Tibial nerve (tissue), 4 donors: ENCODE results near the gene HDAC3. TPM values are rescaled to one million over a fixed set of nuclear protein-coding genes. Genes with fewer than 3 reads are reported as not detected.

Experiments
- DNase-seq, 2 donors: peaks; one replicate each; pipeline ENCODE4 v3.0.0-alpha.2; 2019; ENCODE audit warnings: low spot score in 2 of 2
- H3K27ac ChIP-seq, 4 donors: fragments of 200-600 bp; sonication (generic) in 3 of 4; one replicate each; pipeline ENCODE4 v1.5.1; 2017 to 2019; ENCODE audit warnings: mild to moderate bottlenecking in 1 of 4
- H3K27me3 ChIP-seq, 2 donors: fragments of 200-600 bp; sonication (generic) in 1 of 2; one replicate each; pipeline versions ENCODE4 v1.5.1 to v1.6.0; 2017 to 2019
- H3K36me3 ChIP-seq, 3 donors: fragments of 200-600 bp; sonication (generic); one replicate each; pipeline ENCODE4 v1.5.1; 2018 to 2019
- H3K4me1 ChIP-seq, 4 donors: fragments of 200-600 bp; sonication (generic) in 3 of 4; one replicate each; pipeline ENCODE4 v1.5.1; 2017 to 2019
- H3K4me3 ChIP-seq, 4 donors: fragments of 200-600 bp; sonication (generic) in 3 of 4; one replicate each; pipeline ENCODE4 v1.5.1; 2017 to 2019; ENCODE audit warnings: mild to moderate bottlenecking in 1 of 4, moderate library complexity in 1 of 4
- H3K9me3 ChIP-seq, 4 donors: fragments of 200-600 bp; sonication (generic) in 3 of 4; one replicate each; pipeline ENCODE4 v1.5.1; 2017 to 2019
- CTCF ChIP-seq, 5 experiments: fragments of 200-600 bp in 3 of 5; fragments of 450-650 bp in 2 of 5; sonication (generic) in 3 of 5; IDR thresholded peaks; one replicate each; pipeline ENCODE4 v1.5.1; 2016 to 2019; ENCODE audit warnings: antibody characterized with exemption in 5 of 5, mild to moderate bottlenecking in 3 of 5, moderate library complexity in 2 of 5
- EP300 ChIP-seq, 2 donors: sonication (generic); formaldehyde crosslinking; IDR thresholded peaks; one replicate each; pipeline ENCODE4 v1.6.1; 2017; ENCODE audit warnings: antibody characterized with exemption in 2 of 2, mild to moderate bottlenecking in 1 of 2
- POLR2A ChIP-seq, 2 donors: fragments of 450-650 bp; IDR thresholded peaks; one replicate each; pipeline ENCODE4 v1.6.1; 2017; ENCODE audit warnings: antibody characterized with exemption in 2 of 2, mild to moderate bottlenecking in 2 of 2, moderate library complexity in 2 of 2
- WGBS, 2 donors: methylation state at CpG; one replicate each; pipeline ENCODE4 v1.1.5; 2018; 5-methylcytosine and 5-hydroxymethylcytosine counted together
- total RNA-seq, 4 donors: library from RNA; depleted of rRNA; stranded (reverse); fragments of >200 nt; gene quantifications; one replicate each; pipeline ENCODE4 v1.1.0, GENCODE V29; 2016

Gene HDAC3
- total RNA-seq, 4 donors from 2014 or later = 33.0 to 38.3 (median 36.5) TPM

GRCh38 chr5:141632650-141633049 lies 4.0 kb downstream of the HDAC3 start:
- DNase-seq = no peak
- Histone ChIP-seq H3K27me3 (no peaks in the 10 kb centered on the region), H3K4me3 (no peak overlapping the region), H3K27ac (no peak overlapping the region), H3K36me3 (peaks cover 0 to 34% (median 0%) of the 10 kb centered on the region in 3 donors), H3K4me1 (peaks cover 0 to 36% (median 17%) of the 10 kb centered on the region in 4 donors), H3K9me3 (no peaks in the 10 kb centered on the region)
- 89 to 96% methylated on average over 2 of the region's 2 CpGs for WGBS, 2 donors
- TF ChIP-seq CTCF (IDR thresholded peaks at IDR 0.05) (no peak), EP300 (IDR thresholded peaks at IDR 0.05) (no peak), POLR2A (IDR thresholded peaks at IDR 0.05) (no peak)

- TF ChIP-seq CTCF (IDR thresholded peaks at IDR 0.05) (no peak), EP300 (IDR thresholded peaks at IDR 0.05) (no peak), POLR2A (IDR thresholded peaks at IDR 0.05) (no peak)
- H3K36me3 ChIP-seq = peaks cover 0 to 54% (median 9%) of the 10 kb centered on the region in 3 donors
- 90 to 93% methylated on average over 5 of the region's 5 CpGs for WGBS, 2 donors
Observed at GRCh38 chr5:141630570-141631140, 6.0 kb downstream of the HDAC3 start.

GRCh38 chr5:141628175-141628788 lies 8.4 kb downstream of the HDAC3 start:
- H3K4me1 ChIP-seq = peaks cover 0 to 8% (median 0%) of the 10 kb centered on the region in 4 donors
- H3K27ac ChIP-seq = no peak overlapping the region
- TF ChIP-seq CTCF (IDR thresholded peaks at IDR 0.05) (no peak), EP300 (IDR thresholded peaks at IDR 0.05) (no peak)
- no peaks in the 10 kb centered on the region for H3K27me3 ChIP-seq
- no peak for DNase-seq
- 91% methylated on average over 6 of the region's 6 CpGs for WGBS, 2 donors
- peaks cover 0 to 73% (median 12%) of the 10 kb centered on the region in 3 donors for H3K36me3 ChIP-seq
- H3K4me3 ChIP-seq = no peak overlapping the region
- no peaks in the 10 kb centered on the region for H3K9me3 ChIP-seq

More at GRCh38 chr5:141630570-141631140, 6.0 kb downstream of the HDAC3 start:
- Histone ChIP-seq H3K4me3 (no peak overlapping the region), H3K27me3 (no peaks in the 10 kb centered on the region), H3K4me1 (peaks cover 0 to 23% (median 9%) of the 10 kb centered on the region in 4 donors), H3K27ac (no peak overlapping the region), H3K9me3 (no peaks in the 10 kb centered on the region)
- no peak for DNase-seq

GRCh38 chr5:141623611-141624010 lies 13.0 kb downstream of the HDAC3 start:
- no peak overlapping the region for H3K27ac ChIP-seq
- 66 to 71% methylated on average over 5 of the region's 5 CpGs for WGBS, 2 donors
- peaks cover 0 to 84% (median 15%) of the 10 kb centered on the region in 3 donors for H3K36me3 ChIP-seq

More at GRCh38 chr5:141623611-141624010, 13.0 kb downstream of the HDAC3 start:
- DNase-seq = no peak
- TF ChIP-seq POLR2A (IDR thresholded peaks at IDR 0.05) = no peak
- TF ChIP-seq CTCF (IDR thresholded peaks at IDR 0.05) = no peak
- TF ChIP-seq EP300 (IDR thresholded peaks at IDR 0.05) = no peak
- peaks cover 0 to 17% (median 0%) of the 10 kb centered on the region in 4 donors for H3K4me1 ChIP-seq
- no peaks in the 10 kb centered on the region for H3K9me3 ChIP-seq
- no peak overlapping the region for H3K4me3 ChIP-seq
- no peaks in the 10 kb centered on the region for H3K27me3 ChIP-seq
